ENCODE data around the gene CCNK. TPM values are rescaled to one million over a fixed set of nuclear protein-coding genes. Genes with fewer than 3 reads are reported as not detected.

CCNK gene
- total RNA-seq: 13.1 and 22.7 TPM in 2 replicates

GRCh38 chr14:99480917-99481744 lies at the start of gene CCNK:
CCNK (plus strand) TSS chr14:99481409; CDS start chr14:99492678, 11,269 bp downstream.

GRCh38 chr14:99479906-99480869 lies 1.0 kb upstream of the CCNK start, which contains the start of gene SETD3:
SETD3 (minus strand) TSS chr14:99480859; CDS start chr14:99465805, 15,054 bp downstream.

Other genes with a start within 250 kb of the CCNK start
- under 0.01 TPM in 2 replicates for gene BCL11B, start 209.2 kb upstream of the CCNK start, total RNA-seq
- 63.8 and 67.6 TPM in 2 replicates for gene SETD3, start 550 bp upstream of the CCNK start, total RNA-seq
- gene CCDC85C, start 122.8 kb downstream of the CCNK start, total RNA-seq: 15.9 and 22.3 TPM in 2 replicates
- gene HHIPL1, start 163.7 kb downstream of the CCNK start, total RNA-seq: 2.6 and 4.4 TPM in 2 replicates
- under 0.01 TPM in 1 of 2 replicates, not detected in the other for gene CYP46A1, start 202.9 kb downstream of the CCNK start, total RNA-seq